ENCODE results near the gene PRPF40A. TPM values are rescaled to one million over a fixed set of nuclear protein-coding genes. Genes with fewer than 3 reads are reported as not detected.

The PRPF40A gene
- polyA plus RNA-seq, 4 donors = 26.4 to 88.1 (median 43.5) TPM

DNA sequence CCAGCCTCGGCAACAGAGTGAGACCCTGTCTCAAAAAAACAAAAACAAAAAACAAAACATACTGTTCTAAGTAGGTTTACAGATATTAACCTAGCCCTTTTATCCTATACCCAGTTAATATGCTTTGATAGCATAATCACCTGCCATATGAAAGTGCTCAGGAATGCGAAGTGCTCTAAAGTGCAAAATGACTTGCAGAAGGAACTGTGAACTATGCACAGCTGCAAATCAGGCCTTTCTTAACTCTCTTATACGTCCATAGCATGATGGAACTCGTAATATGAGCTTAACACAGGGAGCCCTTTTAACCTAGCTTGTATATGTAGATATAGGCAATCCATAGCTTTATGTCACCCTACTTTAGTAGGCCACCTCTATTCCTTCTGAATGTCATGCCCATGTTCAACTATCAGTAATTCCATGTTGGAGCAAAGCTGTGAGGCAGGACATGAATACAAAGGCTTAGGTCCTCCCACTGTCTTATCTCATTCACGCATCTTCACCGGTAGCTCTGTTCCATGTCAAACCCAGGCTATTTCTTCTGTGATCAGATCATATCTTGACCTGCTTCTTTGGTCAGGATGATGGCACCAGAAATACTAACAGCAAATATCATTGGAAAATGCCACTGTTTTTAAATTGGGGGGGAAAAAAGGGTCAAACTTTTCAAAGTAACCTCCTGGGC lies 72.9 kb downstream of the PRPF40A start:
- no peak overlapping the region for H3K27ac ChIP-seq (ENCODE audit: low read depth in 1 of 3, low read length in 2 of 3)
- H3K9me3 ChIP-seq (ENCODE audit: control insufficient read depth in 2 of 2, insufficient read depth in 1 of 2, low read depth in 1 of 2, low read length in 1 of 2) = no peaks in the 10 kb centered on the region
- H3K27me3 ChIP-seq (ENCODE audit: control insufficient read depth in 3 of 3, insufficient read depth in 3 of 3, low read length in 3 of 3) = no peaks in the 10 kb centered on the region
- DNase-seq (no peak), FAIRE-seq (no peak)
- no peak overlapping the region for H3K4me3 ChIP-seq (ENCODE audit: low read depth in 1 of 3, low read length in 3 of 3)
- H3K36me3 ChIP-seq (ENCODE audit: control insufficient read depth in 3 of 3, insufficient read depth in 2 of 3, low read depth in 1 of 3, low read length in 3 of 3) = peaks cover 0 to 22% (median 2%) of the 10 kb centered on the region in 3 donors
- peaks cover 0 to 4% (median 2%) of the 10 kb centered on the region in 3 donors for H3K4me1 ChIP-seq (ENCODE audit: control insufficient read depth in 3 of 3, insufficient read depth in 2 of 3, low read depth in 1 of 3, low read length in 2 of 3)
- WGBS, 3 donors = 73 to 93% (median 86%) methylated on average over 6 of the region's 6 CpGs

DNA sequence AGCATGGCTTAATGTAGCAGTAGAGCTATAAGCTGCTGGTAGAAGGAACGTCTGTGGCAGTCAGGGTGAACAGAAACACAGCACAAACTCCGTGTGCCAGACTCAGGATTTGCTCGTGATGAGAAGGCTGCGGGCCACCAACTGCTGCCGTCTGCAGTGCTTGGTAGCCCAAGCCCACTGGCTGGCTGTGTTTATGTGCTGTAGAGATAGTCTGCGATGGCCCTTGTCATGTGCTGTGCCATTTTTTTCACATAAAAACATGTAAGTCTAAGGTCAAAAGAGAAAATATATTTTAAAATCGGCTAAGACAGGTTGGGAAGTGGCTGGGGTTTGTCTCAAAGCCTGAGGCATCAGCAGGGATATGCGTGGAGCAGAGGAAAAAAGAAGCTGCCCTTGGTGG lies 78.7 kb downstream of the PRPF40A start:
- 73 to 78% (median 76%) methylated on average over 8 of the region's 8 CpGs for WGBS, 3 donors
- H3K27me3 ChIP-seq (ENCODE audit: control insufficient read depth in 3 of 3, insufficient read depth in 3 of 3, low read length in 3 of 3) = no peaks in the 10 kb centered on the region
- H3K9me3 ChIP-seq (ENCODE audit: control insufficient read depth in 2 of 2, insufficient read depth in 1 of 2, low read depth in 1 of 2, low read length in 1 of 2) = no peaks in the 10 kb centered on the region
- no peaks in the 10 kb centered on the region for H3K4me1 ChIP-seq (ENCODE audit: control insufficient read depth in 3 of 3, insufficient read depth in 2 of 3, low read depth in 1 of 3, low read length in 2 of 3)
- H3K27ac ChIP-seq (ENCODE audit: low read depth in 1 of 3, low read length in 2 of 3) = no peak overlapping the region
- H3K36me3 ChIP-seq (ENCODE audit: control insufficient read depth in 3 of 3, insufficient read depth in 2 of 3, low read depth in 1 of 3, low read length in 3 of 3) = peaks cover 0 to 37% (median 4%) of the 10 kb centered on the region in 3 donors
- H3K4me3 ChIP-seq (ENCODE audit: low read depth in 1 of 3, low read length in 3 of 3) = no peak overlapping the region
- FAIRE-seq (no peak), DNase-seq (no peak)

DNA sequence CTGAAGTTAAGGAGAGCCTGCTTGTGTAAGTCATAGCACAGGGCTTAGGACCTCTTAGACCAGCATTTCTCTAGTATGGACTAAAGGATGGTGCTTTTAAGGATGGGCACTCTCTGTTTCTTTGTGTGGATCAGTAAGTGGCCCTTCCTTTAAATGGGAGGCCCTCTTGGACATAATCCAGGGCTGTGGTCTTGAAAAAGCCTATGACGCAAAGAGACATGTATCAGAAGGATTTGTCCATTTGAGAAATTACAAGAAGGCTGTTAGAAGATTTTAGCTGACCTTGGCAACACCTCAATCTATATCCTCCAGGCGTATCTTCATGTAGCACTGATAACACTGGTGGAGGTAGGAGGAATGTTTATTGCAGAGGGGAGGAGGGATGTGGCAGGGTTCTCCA lies 79.2 kb downstream of the PRPF40A start:
- H3K36me3 ChIP-seq (ENCODE audit: control insufficient read depth in 3 of 3, insufficient read depth in 2 of 3, low read depth in 1 of 3, low read length in 3 of 3) = peaks cover 0 to 37% (median 2%) of the 10 kb centered on the region in 3 donors
- FAIRE-seq = no peak
- no peak for DNase-seq
- no peak overlapping the region for H3K27ac ChIP-seq (ENCODE audit: low read depth in 1 of 3, low read length in 2 of 3)
- no peaks in the 10 kb centered on the region for H3K9me3 ChIP-seq (ENCODE audit: control insufficient read depth in 2 of 2, insufficient read depth in 1 of 2, low read depth in 1 of 2, low read length in 1 of 2)
- H3K4me3 ChIP-seq (ENCODE audit: low read depth in 1 of 3, low read length in 3 of 3) = no peak overlapping the region
- WGBS, 3 donors = 82 to 87% (median 83%) methylated on average over 2 of the region's 2 CpGs
- H3K27me3 ChIP-seq (ENCODE audit: control insufficient read depth in 3 of 3, insufficient read depth in 3 of 3, low read length in 3 of 3) = no peaks in the 10 kb centered on the region
- H3K4me1 ChIP-seq (ENCODE audit: control insufficient read depth in 3 of 3, insufficient read depth in 2 of 3, low read depth in 1 of 3, low read length in 2 of 3) = no peaks in the 10 kb centered on the region

DNA sequence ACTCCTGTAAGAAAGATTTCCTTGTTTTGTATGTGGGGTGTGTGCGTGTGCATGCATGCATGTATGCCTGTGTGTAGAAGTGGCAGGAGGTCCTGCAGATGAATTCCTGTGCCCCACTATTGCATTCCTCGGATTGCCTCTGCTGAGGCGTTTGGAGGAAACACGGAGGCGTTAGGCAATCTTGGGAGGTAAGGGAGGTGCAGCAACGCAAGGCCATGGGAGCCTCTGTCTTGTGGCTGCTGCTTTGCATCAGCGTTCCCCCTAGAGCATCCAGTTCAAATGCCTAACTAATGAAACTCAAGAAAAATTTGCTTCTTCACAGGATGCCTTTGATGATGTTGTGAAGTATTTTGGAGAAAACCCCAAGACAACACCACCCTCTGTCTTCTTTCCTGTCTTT lies 80.0 kb downstream of the PRPF40A start:
- 83 to 92% (median 91%) methylated on average over 7 of the region's 7 CpGs for WGBS, 3 donors
- Histone ChIP-seq H3K27ac (ENCODE audit: low read depth in 1 of 3, low read length in 2 of 3) (no peak overlapping the region), H3K4me1 (ENCODE audit: control insufficient read depth in 3 of 3, insufficient read depth in 2 of 3, low read depth in 1 of 3, low read length in 2 of 3) (no peaks in the 10 kb centered on the region), H3K27me3 (ENCODE audit: control insufficient read depth in 3 of 3, insufficient read depth in 3 of 3, low read length in 3 of 3) (no peaks in the 10 kb centered on the region), H3K36me3 (ENCODE audit: control insufficient read depth in 3 of 3, insufficient read depth in 2 of 3, low read depth in 1 of 3, low read length in 3 of 3) (peaks cover 0 to 32% (median 2%) of the 10 kb centered on the region in 3 donors), H3K4me3 (ENCODE audit: low read depth in 1 of 3, low read length in 3 of 3) (no peak overlapping the region), H3K9me3 (ENCODE audit: control insufficient read depth in 2 of 2, insufficient read depth in 1 of 2, low read depth in 1 of 2, low read length in 1 of 2) (no peaks in the 10 kb centered on the region)
- DNase-seq (no peak), FAIRE-seq (no peak)

DNA sequence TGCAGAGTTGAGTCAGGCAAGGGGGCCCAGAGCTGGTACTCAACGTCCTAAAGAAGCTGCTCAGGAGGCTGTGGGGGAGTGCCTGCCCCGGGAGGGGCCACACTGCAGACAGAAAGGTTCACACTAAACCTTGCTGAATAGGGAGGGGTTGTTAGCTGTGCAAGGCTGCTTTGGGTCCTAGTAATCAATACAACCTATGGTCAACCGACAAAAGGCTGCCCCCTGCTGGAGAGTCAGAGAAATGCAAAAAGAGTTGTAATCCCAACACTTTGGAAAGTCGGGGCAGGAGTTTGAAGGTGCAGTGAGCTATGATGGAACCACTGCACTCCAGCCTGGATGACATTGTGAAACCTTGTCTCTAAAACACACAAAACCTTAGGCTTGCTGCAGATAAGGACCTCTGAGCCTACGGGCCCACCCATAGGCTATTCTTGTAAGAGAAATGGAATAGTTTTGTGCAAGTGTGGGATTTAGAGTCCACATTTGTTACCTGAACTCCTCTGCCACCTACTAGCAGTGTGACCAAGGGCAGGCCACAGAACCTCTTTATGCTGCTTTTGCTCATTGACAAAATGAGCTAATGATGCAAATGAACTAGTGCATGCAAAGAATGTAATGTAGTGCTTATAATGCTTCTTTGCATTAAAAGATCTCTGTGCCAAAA lies 81.5 kb downstream of the PRPF40A start:
- Histone ChIP-seq H3K27me3 (ENCODE audit: control insufficient read depth in 3 of 3, insufficient read depth in 3 of 3, low read length in 3 of 3) (no peaks in the 10 kb centered on the region), H3K9me3 (ENCODE audit: control insufficient read depth in 2 of 2, insufficient read depth in 1 of 2, low read depth in 1 of 2, low read length in 1 of 2) (no peaks in the 10 kb centered on the region), H3K4me3 (ENCODE audit: low read depth in 1 of 3, low read length in 3 of 3) (no peak overlapping the region), H3K36me3 (ENCODE audit: control insufficient read depth in 3 of 3, insufficient read depth in 2 of 3, low read depth in 1 of 3, low read length in 3 of 3) (peaks cover 0 to 35% (median 2%) of the 10 kb centered on the region in 3 donors), H3K27ac (ENCODE audit: low read depth in 1 of 3, low read length in 2 of 3) (no peak overlapping the region), H3K4me1 (ENCODE audit: control insufficient read depth in 3 of 3, insufficient read depth in 2 of 3, low read depth in 1 of 3, low read length in 2 of 3) (no peaks in the 10 kb centered on the region)
- FAIRE-seq (no peak), DNase-seq (peak; percentile 64 to 68)
- 18 to 30% (median 30%) methylated on average over 5 of the region's 5 CpGs for WGBS, 3 donors

DNA sequence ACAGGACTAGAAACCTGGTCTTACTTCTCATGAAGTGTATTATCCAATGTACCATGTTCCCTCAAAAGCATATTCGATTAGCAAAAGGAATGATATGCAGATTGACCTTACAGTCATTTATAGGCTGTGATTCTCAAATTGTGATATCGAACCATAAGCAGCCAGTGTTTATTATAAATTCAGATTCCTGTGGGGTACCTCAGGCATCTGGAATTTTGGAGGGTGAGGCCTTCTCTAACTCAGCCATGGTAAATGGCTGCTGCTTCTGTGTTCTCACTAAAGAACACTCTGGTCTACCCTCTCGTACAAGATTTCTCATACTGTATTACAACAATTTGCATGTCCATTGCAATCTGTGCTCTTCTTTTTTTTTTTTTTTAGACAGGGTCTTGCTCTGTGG lies 84.5 kb downstream of the PRPF40A start:
- Histone ChIP-seq H3K27me3 (ENCODE audit: control insufficient read depth in 3 of 3, insufficient read depth in 3 of 3, low read length in 3 of 3) (no peaks in the 10 kb centered on the region), H3K36me3 (ENCODE audit: control insufficient read depth in 3 of 3, insufficient read depth in 2 of 3, low read depth in 1 of 3, low read length in 3 of 3) (peaks cover 0 to 24% (median 2%) of the 10 kb centered on the region in 3 donors), H3K9me3 (ENCODE audit: control insufficient read depth in 2 of 2, insufficient read depth in 1 of 2, low read depth in 1 of 2, low read length in 1 of 2) (no peaks in the 10 kb centered on the region), H3K27ac (ENCODE audit: low read depth in 1 of 3, low read length in 2 of 3) (no peak overlapping the region), H3K4me1 (ENCODE audit: control insufficient read depth in 3 of 3, insufficient read depth in 2 of 3, low read depth in 1 of 3, low read length in 2 of 3) (no peaks in the 10 kb centered on the region), H3K4me3 (ENCODE audit: low read depth in 1 of 3, low read length in 3 of 3) (no peak overlapping the region)
- FAIRE-seq (no peak), DNase-seq (no peak)
- 87 to 99% (median 93%) methylated on average over 3 of the region's 3 CpGs for WGBS, 3 donors

DNA sequence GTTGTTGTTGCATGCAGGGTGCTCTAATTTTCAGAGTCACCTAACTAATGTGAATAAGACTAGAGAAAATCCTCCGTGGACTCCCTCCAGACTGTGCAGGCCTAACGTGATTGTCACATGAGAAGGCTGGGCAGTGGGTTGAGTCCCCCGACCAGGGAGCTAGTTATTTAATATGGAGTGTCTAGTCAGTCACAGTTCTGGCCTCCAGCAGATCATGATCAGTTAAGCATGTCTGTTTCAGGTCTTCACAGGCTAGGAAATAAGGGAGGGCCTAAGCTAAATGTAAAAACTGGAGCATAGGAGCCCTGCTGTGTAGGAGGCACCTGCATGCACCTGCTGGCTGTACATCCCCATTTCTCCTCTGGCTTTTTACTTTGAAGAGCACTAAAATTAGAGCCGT lies 86.8 kb downstream of the PRPF40A start:
- WGBS, 3 donors = 87 to 91% (median 89%) methylated on average over 4 of the region's 4 CpGs
- H3K36me3 ChIP-seq (ENCODE audit: control insufficient read depth in 3 of 3, insufficient read depth in 2 of 3, low read depth in 1 of 3, low read length in 3 of 3) = peaks cover 2 to 11% (median 2%) of the 10 kb centered on the region in 3 donors
- FAIRE-seq (no peak), DNase-seq (no peak)
- H3K4me1 ChIP-seq (ENCODE audit: control insufficient read depth in 3 of 3, insufficient read depth in 2 of 3, low read depth in 1 of 3, low read length in 2 of 3) = no peaks in the 10 kb centered on the region
- H3K4me3 ChIP-seq (ENCODE audit: low read depth in 1 of 3, low read length in 3 of 3) = no peak overlapping the region
- no peak overlapping the region for H3K27ac ChIP-seq (ENCODE audit: low read depth in 1 of 3, low read length in 2 of 3)
- no peaks in the 10 kb centered on the region for H3K27me3 ChIP-seq (ENCODE audit: control insufficient read depth in 3 of 3, insufficient read depth in 3 of 3, low read length in 3 of 3)
- H3K9me3 ChIP-seq (ENCODE audit: control insufficient read depth in 2 of 2, insufficient read depth in 1 of 2, low read depth in 1 of 2, low read length in 1 of 2) = no peaks in the 10 kb centered on the region

DNA sequence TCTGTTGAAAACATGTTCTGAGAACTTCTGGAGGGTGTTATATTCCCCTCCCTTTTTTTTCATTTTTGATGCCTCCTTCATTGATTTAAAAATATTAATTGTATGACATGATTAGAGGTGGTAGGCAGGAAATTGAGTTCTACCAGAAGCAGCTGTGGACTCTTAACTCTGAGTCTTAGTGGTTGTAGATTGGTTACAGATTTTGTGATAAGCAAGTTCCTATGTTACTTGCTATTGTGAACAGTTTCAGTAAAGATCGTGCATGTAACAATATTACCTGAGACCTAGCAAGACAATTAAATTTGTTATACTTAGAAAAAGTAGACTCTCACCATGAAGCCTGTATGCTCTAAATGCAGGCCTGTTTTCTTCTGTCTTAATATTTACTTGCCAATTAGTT lies 88.1 kb downstream of the PRPF40A start:
- H3K27me3 ChIP-seq (ENCODE audit: control insufficient read depth in 3 of 3, insufficient read depth in 3 of 3, low read length in 3 of 3) = no peaks in the 10 kb centered on the region
- peaks cover 2 to 11% (median 2%) of the 10 kb centered on the region in 3 donors for H3K36me3 ChIP-seq (ENCODE audit: control insufficient read depth in 3 of 3, insufficient read depth in 2 of 3, low read depth in 1 of 3, low read length in 3 of 3)
- WGBS, 3 donors = 36 to 84% (median 78%) methylated on average over 1 of the region's 1 CpG
- no peak for FAIRE-seq
- no peaks in the 10 kb centered on the region for H3K9me3 ChIP-seq (ENCODE audit: control insufficient read depth in 2 of 2, insufficient read depth in 1 of 2, low read depth in 1 of 2, low read length in 1 of 2)
- no peak overlapping the region for H3K27ac ChIP-seq (ENCODE audit: low read depth in 1 of 3, low read length in 2 of 3)
- H3K4me1 ChIP-seq (ENCODE audit: control insufficient read depth in 3 of 3, insufficient read depth in 2 of 3, low read depth in 1 of 3, low read length in 2 of 3) = no peaks in the 10 kb centered on the region
- DNase-seq = no peak
- H3K4me3 ChIP-seq (ENCODE audit: low read depth in 1 of 3, low read length in 3 of 3) = no peak overlapping the region

All from small intestine (tissue), 7 donors.